Type B pancreatic cell (in vitro differentiated cells): ENCODE results near the gene PIGP. TPM values are rescaled to one million over a fixed set of nuclear protein-coding genes. Genes with fewer than 3 reads are reported as not detected.
"Not testable (repeated sequence)": the region's sequence is repeated elsewhere in the genome, so short reads cannot be mapped to it uniquely, and the experiment has no call there.

Source experiments
- DNase-seq: peaks from one replicate; pipeline ENCODE4 v3.0.0; 2021; ENCODE audit warnings: mixed read lengths; ENCODE audit not compliant: unreplicated experiment; ENCODE audit errors: extremely low spot score
- H3K27ac Mint-ChIP-seq: 2 replicates; pipeline ENCODE4 v1.8.0; 2021; ENCODE audit warnings: mild to moderate bottlenecking, mixed read lengths
- H3K27me3 Mint-ChIP-seq: 2 replicates; pipeline ENCODE4 v1.8.0; 2021; ENCODE audit warnings: mixed read lengths
- H3K36me3 Mint-ChIP-seq: 2 replicates; pipeline ENCODE4 v1.8.0; 2021; ENCODE audit warnings: mixed read lengths
- H3K4me1 Mint-ChIP-seq: one replicate; pipeline ENCODE4 v1.8.0; 2021; ENCODE audit warnings: mixed read lengths; ENCODE audit not compliant: unreplicated experiment
- H3K4me3 Mint-ChIP-seq: 2 replicates; pipeline ENCODE4 v1.8.0; 2021; ENCODE audit warnings: mild to moderate bottlenecking, mixed read lengths
- H3K9me3 Mint-ChIP-seq: 2 replicates; pipeline ENCODE4 v1.8.0; 2021; ENCODE audit warnings: mixed read lengths
- total RNA-seq: library from RNA; stranded (reverse); gene quantifications from 2 replicates; pipeline ENCODE4 v1.2.1, GENCODE V29; 2021; ENCODE audit warnings: low replicate concordance
- TF ChIP-seq, protein P1 (sequence below): fragments of 200-600 bp; sonication (generic); conservative IDR thresholded peaks from 2 replicates; pipeline ENCODE4 v1.5.0; 2021; ENCODE audit warnings: antibody characterized with exemption, mild to moderate bottlenecking

PIGP gene
- total RNA-seq, 1 donor from 2014 or later: 18.8 TPM

DNA sequence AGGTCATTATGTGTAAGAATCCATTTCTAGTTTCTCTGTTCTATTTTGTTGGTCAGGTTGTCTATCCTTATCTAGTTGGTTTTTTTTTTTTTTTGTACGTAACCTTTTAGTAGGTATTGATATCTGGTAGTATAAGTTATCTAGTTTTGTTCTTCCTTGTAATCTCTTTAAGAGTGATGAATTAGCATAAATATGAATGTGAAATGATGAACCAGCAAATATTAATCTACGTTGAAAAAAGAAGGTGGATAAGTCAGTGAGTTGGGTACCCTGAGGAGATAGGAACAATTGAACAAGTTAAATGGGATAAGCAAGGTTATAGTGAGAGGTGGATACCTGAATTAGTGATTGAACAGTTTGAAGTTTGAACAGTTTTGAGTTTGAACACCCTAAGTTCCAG lies 34.1 kb upstream of the PIGP start:
- peaks cover 55% of the 10 kb centered on the region for H3K36me3 Mint-ChIP-seq
- peaks cover 4% of the 10 kb centered on the region for H3K4me1 Mint-ChIP-seq

DNA sequence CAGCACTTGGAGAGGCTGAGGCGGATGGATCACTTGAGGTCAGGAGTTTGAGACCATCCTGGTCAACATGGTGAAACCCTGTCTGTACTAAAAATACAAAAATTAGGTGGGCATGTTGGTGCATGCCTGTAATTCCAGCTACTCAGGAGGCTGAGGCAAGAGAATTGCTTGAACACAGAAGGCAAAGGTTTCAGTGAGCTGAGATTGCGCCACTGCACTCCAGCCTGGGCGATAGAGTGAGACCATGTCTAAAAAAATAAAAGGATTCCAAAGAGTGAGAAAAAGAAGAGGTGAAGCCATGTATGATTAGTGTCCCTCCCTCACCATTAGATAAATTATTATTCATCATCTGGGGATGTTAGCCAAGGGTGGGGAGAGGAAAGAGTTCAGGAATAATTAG lies 29.9 kb upstream of the PIGP start:
- H3K27ac Mint-ChIP-seq: not testable (repeated sequence)
- H3K36me3 Mint-ChIP-seq: peaks cover 64% of the 10 kb centered on the region
- peaks cover 22% of the 10 kb centered on the region for H3K9me3 Mint-ChIP-seq

More for the DNA sequence above, 34.1 kb upstream of the PIGP start:
- no peak for DNase-seq
- Mint-ChIP-seq H3K9me3 (peaks cover 29% of the 10 kb centered on the region), H3K27me3 (no peaks in the 10 kb centered on the region), H3K4me3 (no peak overlapping the region), H3K27ac (no peak overlapping the region)
- TF ChIP-seq, protein P1, sequence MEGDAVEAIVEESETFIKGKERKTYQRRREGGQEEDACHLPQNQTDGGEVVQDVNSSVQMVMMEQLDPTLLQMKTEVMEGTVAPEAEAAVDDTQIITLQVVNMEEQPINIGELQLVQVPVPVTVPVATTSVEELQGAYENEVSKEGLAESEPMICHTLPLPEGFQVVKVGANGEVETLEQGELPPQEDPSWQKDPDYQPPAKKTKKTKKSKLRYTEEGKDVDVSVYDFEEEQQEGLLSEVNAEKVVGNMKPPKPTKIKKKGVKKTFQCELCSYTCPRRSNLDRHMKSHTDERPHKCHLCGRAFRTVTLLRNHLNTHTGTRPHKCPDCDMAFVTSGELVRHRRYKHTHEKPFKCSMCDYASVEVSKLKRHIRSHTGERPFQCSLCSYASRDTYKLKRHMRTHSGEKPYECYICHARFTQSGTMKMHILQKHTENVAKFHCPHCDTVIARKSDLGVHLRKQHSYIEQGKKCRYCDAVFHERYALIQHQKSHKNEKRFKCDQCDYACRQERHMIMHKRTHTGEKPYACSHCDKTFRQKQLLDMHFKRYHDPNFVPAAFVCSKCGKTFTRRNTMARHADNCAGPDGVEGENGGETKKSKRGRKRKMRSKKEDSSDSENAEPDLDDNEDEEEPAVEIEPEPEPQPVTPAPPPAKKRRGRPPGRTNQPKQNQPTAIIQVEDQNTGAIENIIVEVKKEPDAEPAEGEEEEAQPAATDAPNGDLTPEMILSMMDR: no peak

DNA sequence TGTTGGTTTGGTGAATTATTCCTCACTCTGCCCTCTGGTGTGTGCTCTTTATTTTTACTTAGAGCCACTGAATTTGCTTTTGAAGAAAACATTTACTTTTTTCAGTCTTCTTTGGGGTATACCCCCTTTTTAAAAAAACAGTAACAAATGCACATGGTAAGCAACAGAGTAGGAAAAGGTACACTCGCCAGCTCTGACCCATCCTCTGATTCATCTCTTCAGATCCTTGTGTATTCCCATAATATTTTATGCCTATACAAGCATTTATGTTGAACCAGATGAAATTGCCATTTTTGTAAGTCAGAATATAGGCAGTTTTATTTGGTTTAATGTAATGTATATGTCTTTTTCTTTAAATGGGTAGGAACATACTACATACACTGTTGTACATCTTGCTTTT lies 28.5 kb upstream of the PIGP start:
- TF ChIP-seq, protein P1: no peak
- H3K4me1 Mint-ChIP-seq: peaks cover 4% of the 10 kb centered on the region
- H3K27me3 Mint-ChIP-seq: no peaks in the 10 kb centered on the region
- DNase-seq: no peak
- peaks cover 15% of the 10 kb centered on the region for H3K9me3 Mint-ChIP-seq
- H3K4me3 Mint-ChIP-seq: no peak overlapping the region
- H3K27ac Mint-ChIP-seq: no peak overlapping the region
- peaks cover 57% of the 10 kb centered on the region for H3K36me3 Mint-ChIP-seq

More for the DNA sequence above, 29.9 kb upstream of the PIGP start:
- not testable (repeated sequence) for DNase-seq, H3K4me3 Mint-ChIP-seq, H3K4me1 Mint-ChIP-seq, H3K27me3 Mint-ChIP-seq

DNA sequence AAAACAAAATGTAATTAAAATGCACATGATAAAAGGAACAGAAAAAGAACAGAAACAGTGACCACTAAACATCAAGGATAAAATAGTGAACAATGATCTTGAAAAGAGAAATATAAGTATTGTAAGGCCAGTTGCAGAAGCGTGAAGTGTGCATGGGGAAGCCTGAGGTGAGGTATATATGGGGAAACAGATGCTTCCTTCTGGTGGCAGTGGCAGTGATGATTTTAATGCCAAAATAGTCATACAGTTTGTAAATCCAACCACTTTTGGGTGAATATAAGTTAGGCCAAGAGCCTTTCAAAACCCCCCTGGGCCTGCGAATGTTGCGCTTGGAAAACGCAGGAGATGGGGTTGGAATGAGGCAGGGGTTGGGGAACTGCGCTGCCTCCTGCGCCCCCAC lies 27.4 kb upstream of the PIGP start:
- H3K36me3 Mint-ChIP-seq: peaks cover 52% of the 10 kb centered on the region
- DNase-seq: no peak
- peaks cover 4% of the 10 kb centered on the region for H3K4me1 Mint-ChIP-seq
- H3K27me3 Mint-ChIP-seq: no peaks in the 10 kb centered on the region
- H3K4me3 Mint-ChIP-seq: no peak overlapping the region
- H3K9me3 Mint-ChIP-seq: peaks cover 5% of the 10 kb centered on the region
- no peak overlapping the region for H3K27ac Mint-ChIP-seq
- TF ChIP-seq, protein P1: no peak

DNA sequence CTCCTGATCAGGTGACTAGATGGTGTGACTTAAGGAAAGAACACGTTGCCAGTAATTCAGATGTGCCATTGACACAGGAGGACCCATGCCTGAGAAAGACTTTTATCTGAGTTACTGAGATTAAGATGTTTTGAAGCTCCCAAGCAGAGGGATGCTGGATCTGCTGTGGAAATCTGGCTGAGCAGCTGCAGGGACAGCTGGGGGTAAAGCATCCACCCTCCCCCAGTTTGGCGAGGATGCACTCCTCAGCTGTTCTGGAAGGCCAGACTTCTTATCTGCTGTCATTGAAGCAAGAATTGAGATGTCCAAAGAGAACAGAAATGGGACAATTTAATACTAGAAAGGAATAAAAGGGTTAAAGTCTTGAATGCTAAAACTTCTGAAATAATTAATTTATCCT lies 25.9 kb upstream of the PIGP start:
- peaks cover 45% of the 10 kb centered on the region for H3K36me3 Mint-ChIP-seq

DNA sequence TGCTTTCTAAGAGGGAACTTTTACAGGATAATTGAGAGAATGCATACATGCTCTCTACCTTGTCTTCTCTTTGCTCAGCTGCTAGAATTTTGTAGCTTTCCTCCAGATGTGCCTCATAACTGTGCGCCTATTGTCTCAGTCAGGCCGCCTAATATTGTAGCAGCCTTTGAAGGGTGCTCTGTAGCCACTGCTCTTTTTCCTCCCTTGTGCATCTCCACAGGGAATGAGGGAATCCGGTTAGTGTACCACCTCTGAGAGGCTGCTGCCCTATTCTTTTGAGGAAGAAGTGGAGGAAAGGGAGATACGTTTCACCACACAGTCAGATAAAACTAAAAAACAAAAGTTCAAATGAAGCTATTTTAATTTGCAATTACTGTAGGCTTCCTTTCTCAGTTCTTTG lies 22.9 kb upstream of the PIGP start:
- Mint-ChIP-seq H3K4me3 (no peak overlapping the region), H3K27ac (no peak overlapping the region), H3K9me3 (no peaks in the 10 kb centered on the region), H3K4me1 (no peaks in the 10 kb centered on the region), H3K36me3 (peaks cover 38% of the 10 kb centered on the region), H3K27me3 (no peaks in the 10 kb centered on the region)
- no peak for DNase-seq
- TF ChIP-seq, protein P1: no peak

More for the DNA sequence above, 25.9 kb upstream of the PIGP start:
- no peaks in the 10 kb centered on the region for H3K9me3 Mint-ChIP-seq
- no peaks in the 10 kb centered on the region for H3K27me3 Mint-ChIP-seq
- TF ChIP-seq, protein P1: no peak
- no peak overlapping the region for H3K4me3 Mint-ChIP-seq
- DNase-seq: no peak
- H3K27ac Mint-ChIP-seq: no peak overlapping the region
- H3K4me1 Mint-ChIP-seq: peaks cover 4% of the 10 kb centered on the region
